A673 (cell line): ENCODE results near the gene ZBTB21.

ENCODE experiments used
- EZH2 ChIP-seq: fragments of 200-600 bp; sonication (generic); IDR thresholded peaks from 2 replicates; pipeline ENCODE4 v1.6.1; 2017; ENCODE audit warnings: borderline replicate concordance, low read depth, mild to moderate bottlenecking, mixed read lengths, antibody characterized with exemption, low read length; ENCODE audit not compliant: poor library complexity, severe bottlenecking
- TF ChIP-seq, protein P1 (sequence below): fragments of 300-800, 200-600 bp; sonication (generic); conservative IDR thresholded peaks from 2 replicates; pipeline ENCODE4 v1.5.1; 2017; ENCODE audit warnings: low read depth, mild to moderate bottlenecking, antibody characterized with exemption, low read length, moderate library complexity, mixed read lengths

DNA sequence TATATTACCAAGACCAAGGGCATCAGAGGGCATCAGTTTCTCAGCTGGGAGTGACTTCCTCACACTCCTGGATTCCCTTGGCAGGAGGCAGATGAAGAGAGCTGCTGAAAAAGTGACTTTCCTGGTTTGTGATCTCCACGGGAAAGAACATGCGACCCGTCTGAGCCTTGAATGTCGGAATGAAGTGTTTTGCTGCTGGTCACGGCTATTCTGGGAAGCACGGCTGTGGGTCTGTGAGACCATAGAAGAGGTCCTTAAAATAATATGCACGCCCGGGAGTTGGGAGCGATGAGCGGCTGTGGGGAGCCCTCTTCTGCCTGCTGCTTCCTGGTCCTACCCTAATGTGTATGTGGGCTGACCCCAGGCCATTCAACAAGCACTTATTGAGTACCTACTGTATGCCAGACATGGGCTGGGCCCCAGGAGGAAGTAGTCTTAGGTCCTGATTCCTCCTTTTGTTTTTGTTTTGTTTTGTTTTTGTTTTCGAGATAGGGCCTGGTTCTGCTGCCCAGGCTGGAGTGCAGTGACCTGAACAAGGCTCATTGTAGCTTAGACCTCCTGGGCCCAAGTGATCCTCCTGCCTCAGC lies 47.8 kb upstream of the ZBTB21 start:
- TF ChIP-seq EZH2 = no peak
- TF ChIP-seq, protein P1, sequence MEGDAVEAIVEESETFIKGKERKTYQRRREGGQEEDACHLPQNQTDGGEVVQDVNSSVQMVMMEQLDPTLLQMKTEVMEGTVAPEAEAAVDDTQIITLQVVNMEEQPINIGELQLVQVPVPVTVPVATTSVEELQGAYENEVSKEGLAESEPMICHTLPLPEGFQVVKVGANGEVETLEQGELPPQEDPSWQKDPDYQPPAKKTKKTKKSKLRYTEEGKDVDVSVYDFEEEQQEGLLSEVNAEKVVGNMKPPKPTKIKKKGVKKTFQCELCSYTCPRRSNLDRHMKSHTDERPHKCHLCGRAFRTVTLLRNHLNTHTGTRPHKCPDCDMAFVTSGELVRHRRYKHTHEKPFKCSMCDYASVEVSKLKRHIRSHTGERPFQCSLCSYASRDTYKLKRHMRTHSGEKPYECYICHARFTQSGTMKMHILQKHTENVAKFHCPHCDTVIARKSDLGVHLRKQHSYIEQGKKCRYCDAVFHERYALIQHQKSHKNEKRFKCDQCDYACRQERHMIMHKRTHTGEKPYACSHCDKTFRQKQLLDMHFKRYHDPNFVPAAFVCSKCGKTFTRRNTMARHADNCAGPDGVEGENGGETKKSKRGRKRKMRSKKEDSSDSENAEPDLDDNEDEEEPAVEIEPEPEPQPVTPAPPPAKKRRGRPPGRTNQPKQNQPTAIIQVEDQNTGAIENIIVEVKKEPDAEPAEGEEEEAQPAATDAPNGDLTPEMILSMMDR = no peak
